ENCODE measurements around the gene BLNK.

BLNK gene

DNA sequence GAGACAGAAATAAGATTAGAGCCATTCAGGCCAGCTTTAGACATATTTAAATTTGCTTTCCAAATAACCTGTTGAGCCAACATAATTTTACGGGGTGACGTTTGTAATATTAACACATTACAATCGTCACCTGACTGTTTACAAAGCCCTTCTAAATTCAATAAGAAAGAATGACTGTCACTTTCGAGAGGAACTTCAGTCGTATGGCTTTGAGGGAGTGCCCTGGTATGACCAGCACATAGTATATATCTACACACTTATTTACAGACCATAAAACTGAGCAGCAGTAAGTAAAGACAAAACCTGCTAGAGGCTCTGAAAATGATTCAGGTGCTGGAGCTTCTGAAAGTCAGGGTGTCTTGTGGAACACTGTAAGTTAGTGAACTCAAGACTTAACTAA lies 62.4 kb downstream of the BLNK start:
- no peaks in the 10 kb centered on the region for H3K36me3 ChIP-seq (ENCODE audit: control insufficient read depth in 2 of 2, insufficient read depth in 1 of 2, low read length in 2 of 2)
- POLR2A ChIA-PET, result no interaction called here
- CTCF ChIA-PET, result interaction anchor here (0.7 to 2.3 kb wide), 2 partner anchors 19 to 20 kb away, joined by 3 to 14 read pairs; no protein-coding TSS in a partner anchor
- no peaks in the 10 kb centered on the region for H3K4me1 ChIP-seq (ENCODE audit: control insufficient read depth, insufficient read depth, low read length)
- TF ChIP-seq ZNF292 (tag by site-specific recombination; IDR thresholded peaks at IDR 0.05; ENCODE audit: borderline replicate concordance, low read depth), result no peak
- TF ChIP-seq ZNF707 (tag by site-specific recombination; IDR thresholded peaks at IDR 0.05), result no peak
- TF ChIP-seq, protein P1, sequence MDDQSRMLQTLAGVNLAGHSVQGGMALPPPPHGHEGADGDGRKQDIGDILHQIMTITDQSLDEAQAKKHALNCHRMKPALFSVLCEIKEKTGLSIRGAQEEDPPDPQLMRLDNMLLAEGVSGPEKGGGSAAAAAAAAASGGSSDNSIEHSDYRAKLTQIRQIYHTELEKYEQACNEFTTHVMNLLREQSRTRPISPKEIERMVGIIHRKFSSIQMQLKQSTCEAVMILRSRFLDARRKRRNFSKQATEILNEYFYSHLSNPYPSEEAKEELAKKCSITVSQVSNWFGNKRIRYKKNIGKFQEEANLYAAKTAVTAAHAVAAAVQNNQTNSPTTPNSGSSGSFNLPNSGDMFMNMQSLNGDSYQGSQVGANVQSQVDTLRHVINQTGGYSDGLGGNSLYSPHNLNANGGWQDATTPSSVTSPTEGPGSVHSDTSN (CRISPR knock-in tag; IDR thresholded peaks at IDR 0.05), result no peak
- no peak for TF ChIP-seq ZNF433 (tag by site-specific recombination; IDR thresholded peaks at IDR 0.05; ENCODE audit: low read depth)
- no peak for TF ChIP-seq ZNF155 (tag by site-specific recombination; IDR thresholded peaks at IDR 0.05)
- no peak for TF ChIP-seq KLF1 (tag by site-specific recombination; IDR thresholded peaks at IDR 0.05)
- no peak for TF ChIP-seq SALL2 (tag by site-specific recombination; IDR thresholded peaks at IDR 0.05; ENCODE audit: borderline replicate concordance)
- TF ChIP-seq ZNF548 (tag by site-specific recombination; IDR thresholded peaks at IDR 0.05), result no peak
- no peak for TF ChIP-seq ZNF558 (tag by site-specific recombination; IDR thresholded peaks at IDR 0.05)
- TF ChIP-seq, protein P2, sequence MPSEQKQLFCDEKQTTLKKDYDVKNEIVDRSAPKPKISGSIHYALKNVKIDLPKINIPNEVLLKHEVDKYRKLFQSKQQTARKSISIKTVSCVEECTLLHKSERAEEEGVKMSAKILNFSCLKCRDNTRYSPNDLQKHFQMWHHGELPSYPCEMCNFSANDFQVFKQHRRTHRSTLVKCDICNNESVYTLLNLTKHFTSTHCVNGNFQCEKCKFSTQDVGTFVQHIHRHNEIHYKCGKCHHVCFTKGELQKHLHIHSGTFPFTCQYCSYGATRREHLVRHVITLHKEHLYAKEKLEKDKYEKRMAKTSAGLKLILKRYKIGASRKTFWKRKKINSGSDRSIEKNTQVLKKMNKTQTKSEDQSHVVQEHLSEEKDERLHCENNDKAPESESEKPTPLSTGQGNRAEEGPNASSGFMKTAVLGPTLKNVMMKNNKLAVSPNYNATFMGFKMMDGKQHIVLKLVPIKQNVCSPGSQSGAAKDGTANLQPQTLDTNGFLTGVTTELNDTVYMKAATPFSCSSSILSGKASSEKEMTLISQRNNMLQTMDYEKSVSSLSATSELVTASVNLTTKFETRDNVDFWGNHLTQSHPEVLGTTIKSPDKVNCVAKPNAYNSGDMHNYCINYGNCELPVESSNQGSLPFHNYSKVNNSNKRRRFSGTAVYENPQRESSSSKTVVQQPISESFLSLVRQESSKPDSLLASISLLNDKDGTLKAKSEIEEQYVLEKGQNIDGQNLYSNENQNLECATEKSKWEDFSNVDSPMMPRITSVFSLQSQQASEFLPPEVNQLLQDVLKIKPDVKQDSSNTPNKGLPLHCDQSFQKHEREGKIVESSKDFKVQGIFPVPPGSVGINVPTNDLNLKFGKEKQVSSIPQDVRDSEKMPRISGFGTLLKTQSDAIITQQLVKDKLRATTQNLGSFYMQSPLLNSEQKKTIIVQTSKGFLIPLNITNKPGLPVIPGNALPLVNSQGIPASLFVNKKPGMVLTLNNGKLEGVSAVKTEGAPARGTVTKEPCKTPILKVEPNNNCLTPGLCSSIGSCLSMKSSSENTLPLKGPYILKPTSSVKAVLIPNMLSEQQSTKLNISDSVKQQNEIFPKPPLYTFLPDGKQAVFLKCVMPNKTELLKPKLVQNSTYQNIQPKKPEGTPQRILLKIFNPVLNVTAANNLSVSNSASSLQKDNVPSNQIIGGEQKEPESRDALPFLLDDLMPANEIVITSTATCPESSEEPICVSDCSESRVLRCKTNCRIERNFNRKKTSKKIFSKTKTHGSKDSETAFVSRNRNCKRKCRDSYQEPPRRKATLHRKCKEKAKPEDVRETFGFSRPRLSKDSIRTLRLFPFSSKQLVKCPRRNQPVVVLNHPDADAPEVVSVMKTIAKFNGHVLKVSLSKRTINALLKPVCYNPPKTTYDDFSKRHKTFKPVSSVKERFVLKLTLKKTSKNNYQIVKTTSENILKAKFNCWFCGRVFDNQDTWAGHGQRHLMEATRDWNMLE (tag by site-specific recombination; conservative IDR thresholded peaks at IDR 0.05; ENCODE audit: low read depth), result no peak
- TF ChIP-seq, protein P3, sequence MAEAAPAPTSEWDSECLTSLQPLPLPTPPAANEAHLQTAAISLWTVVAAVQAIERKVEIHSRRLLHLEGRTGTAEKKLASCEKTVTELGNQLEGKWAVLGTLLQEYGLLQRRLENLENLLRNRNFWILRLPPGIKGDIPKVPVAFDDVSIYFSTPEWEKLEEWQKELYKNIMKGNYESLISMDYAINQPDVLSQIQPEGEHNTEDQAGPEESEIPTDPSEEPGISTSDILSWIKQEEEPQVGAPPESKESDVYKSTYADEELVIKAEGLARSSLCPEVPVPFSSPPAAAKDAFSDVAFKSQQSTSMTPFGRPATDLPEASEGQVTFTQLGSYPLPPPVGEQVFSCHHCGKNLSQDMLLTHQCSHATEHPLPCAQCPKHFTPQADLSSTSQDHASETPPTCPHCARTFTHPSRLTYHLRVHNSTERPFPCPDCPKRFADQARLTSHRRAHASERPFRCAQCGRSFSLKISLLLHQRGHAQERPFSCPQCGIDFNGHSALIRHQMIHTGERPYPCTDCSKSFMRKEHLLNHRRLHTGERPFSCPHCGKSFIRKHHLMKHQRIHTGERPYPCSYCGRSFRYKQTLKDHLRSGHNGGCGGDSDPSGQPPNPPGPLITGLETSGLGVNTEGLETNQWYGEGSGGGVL (tag by site-specific recombination; IDR thresholded peaks at IDR 0.05), result no peak
- no peak for TF ChIP-seq ZNF843 (tag by site-specific recombination; IDR thresholded peaks at IDR 0.05)
- H3K27ac ChIP-seq (ENCODE audit: extremely low read depth, low read depth, low read length), result no peak overlapping the region
- no peak overlapping the region for H3K4me3 ChIP-seq (ENCODE audit: low read depth, low read length)
- no peaks in the 10 kb centered on the region for H3K9me3 ChIP-seq (ENCODE audit: control insufficient read depth, insufficient read depth, low read depth, low read length)

DNA sequence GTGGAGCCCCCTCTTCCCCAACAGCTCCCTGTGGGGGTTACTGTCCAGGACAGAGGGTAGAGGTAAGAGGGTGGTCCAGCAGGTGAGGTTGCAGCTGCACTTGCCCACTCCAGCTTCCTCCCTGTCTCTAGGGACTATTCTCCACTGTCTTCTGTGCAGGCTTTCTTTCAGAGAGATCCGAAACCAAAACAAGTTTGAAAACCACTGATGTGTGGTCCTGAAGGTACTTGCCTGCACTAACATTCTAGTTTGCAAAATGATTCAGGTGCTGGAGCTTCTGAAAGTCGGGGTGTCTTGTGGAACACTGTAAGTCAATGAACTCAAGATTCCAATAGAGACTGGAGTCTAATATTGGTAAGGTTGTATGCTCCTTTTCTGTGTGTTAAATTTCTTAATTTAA lies 63.1 kb downstream of the BLNK start:
- H3K4me1 ChIP-seq (ENCODE audit: control insufficient read depth, insufficient read depth, low read length), result no peaks in the 10 kb centered on the region
- ChIA-PET POLR2A (no interaction called here), CTCF (interaction anchor here (2.3 kb wide), 1 partner anchor 21 kb away, joined by 14 read pairs; no protein-coding TSS in a partner anchor)
- H3K27ac ChIP-seq (ENCODE audit: extremely low read depth, low read depth, low read length), result no peak overlapping the region
- TF ChIP-seq ZNF354C (tag by site-specific recombination; IDR thresholded peaks at IDR 0.05; ENCODE audit: borderline replicate concordance, low read depth), result no peak
- H3K4me3 ChIP-seq (ENCODE audit: low read depth, low read length), result no peak overlapping the region
- no peaks in the 10 kb centered on the region for H3K9me3 ChIP-seq (ENCODE audit: control insufficient read depth, insufficient read depth, low read depth, low read length)
- H3K36me3 ChIP-seq (ENCODE audit: control insufficient read depth in 2 of 2, insufficient read depth in 1 of 2, low read length in 2 of 2), result no peaks in the 10 kb centered on the region

DNA sequence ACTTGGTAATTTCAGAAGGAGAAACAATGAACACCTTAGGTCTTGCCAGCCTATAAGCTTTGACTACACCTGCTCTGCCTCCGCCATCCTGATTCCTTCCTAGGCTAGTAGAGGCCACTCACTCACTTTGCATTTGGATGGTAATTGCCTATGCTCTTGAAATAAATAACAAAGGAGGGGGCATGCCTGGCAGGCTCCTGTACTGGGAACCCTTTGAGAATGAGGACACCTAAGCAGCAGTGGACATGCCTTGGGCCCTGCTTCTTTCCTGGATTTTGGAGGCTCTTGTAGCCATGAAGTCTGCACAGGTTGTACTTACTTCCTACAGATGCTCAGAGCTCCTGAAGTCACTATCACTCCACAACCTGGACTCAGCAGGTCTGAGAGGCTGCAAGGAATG lies 65.8 kb downstream of the BLNK start:
- H3K4me1 ChIP-seq (ENCODE audit: control insufficient read depth, insufficient read depth, low read length), result no peaks in the 10 kb centered on the region
- ChIA-PET POLR2A (no interaction called here), CTCF (interaction anchor here (1.6 kb wide), 1 partner anchor 24 kb away, joined by 11 read pairs; no protein-coding TSS in a partner anchor)
- TF ChIP-seq, protein P4, sequence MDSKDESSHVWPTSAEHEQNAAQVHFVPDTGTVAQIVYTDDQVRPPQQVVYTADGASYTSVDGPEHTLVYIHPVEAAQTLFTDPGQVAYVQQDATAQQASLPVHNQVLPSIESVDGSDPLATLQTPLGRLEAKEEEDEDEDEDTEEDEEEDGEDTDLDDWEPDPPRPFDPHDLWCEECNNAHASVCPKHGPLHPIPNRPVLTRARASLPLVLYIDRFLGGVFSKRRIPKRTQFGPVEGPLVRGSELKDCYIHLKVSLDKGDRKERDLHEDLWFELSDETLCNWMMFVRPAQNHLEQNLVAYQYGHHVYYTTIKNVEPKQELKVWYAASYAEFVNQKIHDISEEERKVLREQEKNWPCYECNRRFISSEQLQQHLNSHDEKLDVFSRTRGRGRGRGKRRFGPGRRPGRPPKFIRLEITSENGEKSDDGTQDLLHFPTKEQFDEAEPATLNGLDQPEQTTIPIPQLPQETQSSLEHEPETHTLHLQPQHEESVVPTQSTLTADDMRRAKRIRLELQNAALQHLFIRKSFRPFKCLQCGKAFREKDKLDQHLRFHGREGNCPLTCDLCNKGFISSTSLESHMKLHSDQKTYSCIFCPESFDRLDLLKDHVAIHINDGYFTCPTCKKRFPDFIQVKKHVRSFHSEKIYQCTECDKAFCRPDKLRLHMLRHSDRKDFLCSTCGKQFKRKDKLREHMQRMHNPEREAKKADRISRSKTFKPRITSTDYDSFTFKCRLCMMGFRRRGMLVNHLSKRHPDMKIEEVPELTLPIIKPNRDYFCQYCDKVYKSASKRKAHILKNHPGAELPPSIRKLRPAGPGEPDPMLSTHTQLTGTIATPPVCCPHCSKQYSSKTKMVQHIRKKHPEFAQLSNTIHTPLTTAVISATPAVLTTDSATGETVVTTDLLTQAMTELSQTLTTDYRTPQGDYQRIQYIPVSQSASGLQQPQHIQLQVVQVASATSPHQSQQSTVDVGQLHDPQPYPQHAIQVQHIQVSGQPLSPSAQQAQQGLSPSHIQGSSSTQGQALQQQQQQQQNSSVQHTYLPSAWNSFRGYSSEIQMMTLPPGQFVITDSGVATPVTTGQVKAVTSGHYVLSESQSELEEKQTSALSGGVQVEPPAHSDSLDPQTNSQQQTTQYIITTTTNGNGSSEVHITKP (tag by site-specific recombination; IDR thresholded peaks at IDR 0.05), result no peak
- no peak for TF ChIP-seq ZFP3 (tag by site-specific recombination; IDR thresholded peaks at IDR 0.05; ENCODE audit: low read depth)
- TF ChIP-seq ZNF16 (tag by site-specific recombination; IDR thresholded peaks at IDR 0.05; ENCODE audit: low read depth), result no peak
- TF ChIP-seq ZNF677 (tag by site-specific recombination; IDR thresholded peaks at IDR 0.05), result no peak

More for the DNA sequence above, 65.8 kb downstream of the BLNK start:
- Histone ChIP-seq H3K36me3 (ENCODE audit: control insufficient read depth in 2 of 2, insufficient read depth in 1 of 2, low read length in 2 of 2) (no peaks in the 10 kb centered on the region), H3K4me3 (ENCODE audit: low read depth, low read length) (no peak overlapping the region), H3K9me3 (ENCODE audit: control insufficient read depth, insufficient read depth, low read depth, low read length) (no peaks in the 10 kb centered on the region), H3K27ac (ENCODE audit: extremely low read depth, low read depth, low read length) (no peak overlapping the region)

Data from HEK293 (cell line).